Body of pancreas (tissue), 4 donors: ENCODE results near the gene ARNT2. TPM values are rescaled to one million over a fixed set of nuclear protein-coding genes. Genes with fewer than 3 reads are reported as not detected.

Experiments
- ATAC-seq: fragments of 150-250 bp; one replicate; pipeline ENCODE4 v1.9.1; 2016
- DNase-seq, 4 donors: peaks; one replicate each; pipeline ENCODE4 v3.0.0-alpha.2; 2019
- H3K27ac ChIP-seq, 4 donors: fragments of 200-600 bp; sonication (generic); 1 replicate in 3 of 4; 2 replicates in 1 of 4; pipeline versions ENCODE4 v1.5.1 to v1.6.1; 2016 to 2019; ENCODE audit warnings: mild to moderate bottlenecking in 1 of 4, mixed read lengths in 1 of 4, moderate library complexity in 1 of 4
- H3K27me3 ChIP-seq, 2 donors: fragments of 200-600 bp; sonication (generic); one replicate each; pipeline ENCODE4 v1.6.0; 2016; ENCODE audit warnings: mild to moderate bottlenecking in 1 of 2
- H3K36me3 ChIP-seq, 2 donors: fragments of 200-600 bp; sonication (generic); replicated peaks in 1 of 2; 2 replicates each; pipeline ENCODE4 v1.5.1; 2016; ENCODE audit warnings: low read depth in 2 of 2; ENCODE audit not compliant: insufficient read depth in 1 of 2
- H3K4me1 ChIP-seq: fragments of 200-600 bp; sonication (generic); one replicate; pipeline ENCODE4 v1.6.0; 2016
- H3K4me3 ChIP-seq, 2 donors: fragments of 200-600 bp; sonication (generic); 1 replicate in 1 of 2; 2 replicates in 1 of 2; pipeline ENCODE4 v1.5.1; 2016 to 2019
- H3K9me3 ChIP-seq, 3 donors: fragments of 200-600 bp; sonication (generic); 1 replicate in 2 of 3; 2 replicates in 1 of 3; pipeline ENCODE4 v1.5.1; 2016
- CTCF ChIP-seq, 7 experiments: fragments of 450-650 bp in 4 of 7; fragments of 200-600 bp in 3 of 7; sonication (generic) in 3 of 7; IDR thresholded peaks; one replicate each; pipeline ENCODE4 v1.5.1; 2016 to 2019; ENCODE audit warnings: antibody characterized with exemption in 7 of 7
- POLR2A ChIP-seq, 3 donors: fragments of 450-650 bp; IDR thresholded peaks; one replicate each; pipeline ENCODE4 v1.6.1; 2016; ENCODE audit warnings: antibody characterized with exemption in 3 of 3, mild to moderate bottlenecking in 2 of 3
- WGBS, 2 donors: methylation state at CpG; one replicate each; pipeline ENCODE4 v1.1.5; 2017; 5-methylcytosine and 5-hydroxymethylcytosine counted together
- intact Hi-C: fragments of 100-400 bp; cut with DNase I; formaldehyde crosslinking; loops from one replicate; pipeline ENCODE4 v1.15.1; 2023
- total RNA-seq, 2 donors: library from RNA; depleted of rRNA; stranded (reverse); fragments of >200 nt; gene quantifications; one replicate each; pipeline ENCODE4 v1.1.0, GENCODE V29; 2016

The ARNT2 gene
- total RNA-seq, 2 donors from 2014 or later, result 5.3 to 5.4 TPM

- Histone ChIP-seq H3K36me3 (no peaks in the 10 kb centered on the region), H3K27ac (no peak overlapping the region), H3K4me3 (no peak overlapping the region), H3K4me1 (no peaks in the 10 kb centered on the region), H3K9me3 (no peaks in the 10 kb centered on the region), H3K27me3 (no peaks in the 10 kb centered on the region)
- 78% methylated on average over 4 of the region's 4 CpGs for WGBS, 2 donors
- no peak for DNase-seq
- no peak for ATAC-seq
- intact Hi-C loops, result no loop called here
- no peak for TF ChIP-seq CTCF (IDR thresholded peaks at IDR 0.05)
- no peak for TF ChIP-seq POLR2A (IDR thresholded peaks at IDR 0.05)
These were observed 169.4 kb downstream of the ARNT2 start for GRCh38 chr15:80573606-80574005.

GRCh38 chr15:80574590-80574989 lies 170.4 kb downstream of the ARNT2 start:
- ATAC-seq (no peak), DNase-seq (no peak)
- no peaks in the 10 kb centered on the region for H3K27me3 ChIP-seq
- no peak overlapping the region for H3K27ac ChIP-seq
- H3K4me3 ChIP-seq, result no peak overlapping the region
- no peaks in the 10 kb centered on the region for H3K36me3 ChIP-seq
- intact Hi-C loops, result no loop called here
- 72 to 73% methylated on average over 6 of the region's 6 CpGs for WGBS, 2 donors
- no peak for TF ChIP-seq POLR2A (IDR thresholded peaks at IDR 0.05)
- H3K9me3 ChIP-seq, result no peaks in the 10 kb centered on the region
- H3K4me1 ChIP-seq, result no peaks in the 10 kb centered on the region

GRCh38 chr15:80576519-80577090 lies 172.4 kb downstream of the ARNT2 start:
- 90 to 91% methylated on average over 8 to 12 of the region's 12 CpGs for WGBS, 2 donors
- Histone ChIP-seq H3K27ac (no peak overlapping the region), H3K9me3 (no peaks in the 10 kb centered on the region), H3K4me3 (no peak overlapping the region), H3K27me3 (no peaks in the 10 kb centered on the region), H3K4me1 (no peaks in the 10 kb centered on the region), H3K36me3 (no peaks in the 10 kb centered on the region)
- intact Hi-C loops, result no loop called here
- TF ChIP-seq POLR2A (IDR thresholded peaks at IDR 0.05) (no peak), CTCF (IDR thresholded peaks at IDR 0.05) (no peak)
- no peak for DNase-seq
- ATAC-seq, result no peak

GRCh38 chr15:80577552-80578205 lies 173.5 kb downstream of the ARNT2 start:
- intact Hi-C loops, result no loop called here
- H3K27ac ChIP-seq, result no peak overlapping the region
- no peaks in the 10 kb centered on the region for H3K9me3 ChIP-seq
- no peaks in the 10 kb centered on the region for H3K4me1 ChIP-seq
- TF ChIP-seq CTCF (IDR thresholded peaks at IDR 0.05) (no peak), POLR2A (IDR thresholded peaks at IDR 0.05) (no peak)
- DNase-seq, result no peak
- ATAC-seq, result no peak
- 83 to 85% methylated on average over 3 to 8 of the region's 8 CpGs for WGBS, 2 donors
- H3K36me3 ChIP-seq, result no peaks in the 10 kb centered on the region
- H3K4me3 ChIP-seq, result no peak overlapping the region
- no peaks in the 10 kb centered on the region for H3K27me3 ChIP-seq

- ATAC-seq (no peak), DNase-seq (no peak)
- Histone ChIP-seq H3K4me1 (no peaks in the 10 kb centered on the region), H3K27ac (no peak overlapping the region), H3K27me3 (no peaks in the 10 kb centered on the region), H3K36me3 (no peaks in the 10 kb centered on the region), H3K9me3 (no peaks in the 10 kb centered on the region), H3K4me3 (no peak overlapping the region)
- TF ChIP-seq POLR2A (IDR thresholded peaks at IDR 0.05) (no peak), CTCF (IDR thresholded peaks at IDR 0.05) (no peak)
- intact Hi-C loops, result no loop called here
- WGBS, 2 donors, result 60 to 79% methylated on average over 4 to 5 of the region's 5 CpGs
These were observed 174.0 kb downstream of the ARNT2 start for GRCh38 chr15:80578206-80578595.
